ENCODE measurements around the gene CREB1. TPM values are rescaled to one million over a fixed set of nuclear protein-coding genes. Genes with fewer than 3 reads are reported as not detected.

The CREB1 gene
- total and polyA plus RNA-seq, 9 of the 15 experiments (the other 6 are each of a cell fraction or from before 2014, with no cell fraction given) = 8.9 to 51.3 (median 19.5) TPM

DNA sequence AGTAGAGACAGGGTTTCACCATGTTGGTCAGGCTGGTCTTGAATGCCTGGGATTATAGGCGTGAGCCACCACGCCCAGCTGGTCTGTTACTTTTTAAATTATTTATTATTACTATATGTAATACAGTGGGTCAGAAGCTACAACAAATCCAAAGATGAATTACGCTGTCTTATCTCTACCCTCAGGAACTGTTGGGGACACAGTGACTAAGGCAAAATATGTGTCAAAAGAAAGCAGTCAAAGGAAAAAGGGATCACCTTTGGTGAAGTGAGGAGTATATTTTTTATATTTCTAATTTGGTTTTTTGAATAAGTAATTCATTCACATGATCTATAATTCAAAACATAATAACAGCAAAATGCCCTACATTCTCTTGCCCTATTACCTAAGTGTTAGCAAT lies 4.7 kb downstream of the CREB1 start (continued):
- TF ChIP-seq FOXM1 (IDR thresholded peaks at IDR 0.05; ENCODE audit: low read depth) (peak; percentile 29; the same call in 1 of the 2 replicates), FOXM1 (CRISPR knock-in tag; IDR thresholded peaks at IDR 0.05; ENCODE audit: low read depth) (no peak), HLTF (IDR thresholded peaks at IDR 0.05) (no peak), RBM34 (IDR thresholded peaks at IDR 0.05; ENCODE audit: borderline replicate concordance, insufficient read depth, low read length) (no peak), DPF2 (IDR thresholded peaks at IDR 0.05) (peak; percentile 51; the same call in 1 of the 2 replicates), ZNF274 (IDR thresholded peaks at IDR 0.05; ENCODE audit: borderline replicate concordance, low read depth, low read length) (no peak), ZBTB33 (CRISPR knock-in tag; IDR thresholded peaks at IDR 0.05) (no peak), HDAC8 (tag; IDR thresholded peaks at IDR 0.05) (no peak), DDX20 (tag; IDR thresholded peaks at IDR 0.05; ENCODE audit: low read depth) (no peak), CREB3 (tag; conservative IDR thresholded peaks at IDR 0.05; ENCODE audit: low read depth) (no peak), RFX5 (IDR thresholded peaks at IDR 0.05; ENCODE audit: low read depth, low read length) (no peak), TGIF2 (CRISPR knock-in tag; IDR thresholded peaks at IDR 0.05) (no peak), CREM (IDR thresholded peaks at IDR 0.05; ENCODE audit: low read depth) (no peak), NFIC (IDR thresholded peaks at IDR 0.05) (no peak), NFE2 (IDR thresholded peaks at IDR 0.05; ENCODE audit: low read depth) (peak; percentile 88), HDAC6 (IDR thresholded peaks at IDR 0.05; ENCODE audit: low read depth, low read length) (no peak), ZNF41 (CRISPR knock-in tag; conservative IDR thresholded peaks at IDR 0.05) (no peak)
- TF ChIP-seq, protein P1, sequence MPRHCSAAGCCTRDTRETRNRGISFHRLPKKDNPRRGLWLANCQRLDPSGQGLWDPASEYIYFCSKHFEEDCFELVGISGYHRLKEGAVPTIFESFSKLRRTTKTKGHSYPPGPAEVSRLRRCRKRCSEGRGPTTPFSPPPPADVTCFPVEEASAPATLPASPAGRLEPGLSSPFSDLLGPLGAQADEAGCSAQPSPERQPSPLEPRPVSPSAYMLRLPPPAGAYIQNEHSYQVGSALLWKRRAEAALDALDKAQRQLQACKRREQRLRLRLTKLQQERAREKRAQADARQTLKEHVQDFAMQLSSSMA (CRISPR knock-in tag; IDR thresholded peaks at IDR 0.05) = no peak
- TF ChIP-seq, protein P2, sequence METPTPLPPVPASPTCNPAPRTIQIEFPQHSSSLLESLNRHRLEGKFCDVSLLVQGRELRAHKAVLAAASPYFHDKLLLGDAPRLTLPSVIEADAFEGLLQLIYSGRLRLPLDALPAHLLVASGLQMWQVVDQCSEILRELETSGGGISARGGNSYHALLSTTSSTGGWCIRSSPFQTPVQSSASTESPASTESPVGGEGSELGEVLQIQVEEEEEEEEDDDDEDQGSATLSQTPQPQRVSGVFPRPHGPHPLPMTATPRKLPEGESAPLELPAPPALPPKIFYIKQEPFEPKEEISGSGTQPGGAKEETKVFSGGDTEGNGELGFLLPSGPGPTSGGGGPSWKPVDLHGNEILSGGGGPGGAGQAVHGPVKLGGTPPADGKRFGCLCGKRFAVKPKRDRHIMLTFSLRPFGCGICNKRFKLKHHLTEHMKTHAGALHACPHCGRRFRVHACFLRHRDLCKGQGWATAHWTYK (CRISPR knock-in tag; IDR thresholded peaks at IDR 0.05) = no peak
- TF ChIP-seq, protein P3, sequence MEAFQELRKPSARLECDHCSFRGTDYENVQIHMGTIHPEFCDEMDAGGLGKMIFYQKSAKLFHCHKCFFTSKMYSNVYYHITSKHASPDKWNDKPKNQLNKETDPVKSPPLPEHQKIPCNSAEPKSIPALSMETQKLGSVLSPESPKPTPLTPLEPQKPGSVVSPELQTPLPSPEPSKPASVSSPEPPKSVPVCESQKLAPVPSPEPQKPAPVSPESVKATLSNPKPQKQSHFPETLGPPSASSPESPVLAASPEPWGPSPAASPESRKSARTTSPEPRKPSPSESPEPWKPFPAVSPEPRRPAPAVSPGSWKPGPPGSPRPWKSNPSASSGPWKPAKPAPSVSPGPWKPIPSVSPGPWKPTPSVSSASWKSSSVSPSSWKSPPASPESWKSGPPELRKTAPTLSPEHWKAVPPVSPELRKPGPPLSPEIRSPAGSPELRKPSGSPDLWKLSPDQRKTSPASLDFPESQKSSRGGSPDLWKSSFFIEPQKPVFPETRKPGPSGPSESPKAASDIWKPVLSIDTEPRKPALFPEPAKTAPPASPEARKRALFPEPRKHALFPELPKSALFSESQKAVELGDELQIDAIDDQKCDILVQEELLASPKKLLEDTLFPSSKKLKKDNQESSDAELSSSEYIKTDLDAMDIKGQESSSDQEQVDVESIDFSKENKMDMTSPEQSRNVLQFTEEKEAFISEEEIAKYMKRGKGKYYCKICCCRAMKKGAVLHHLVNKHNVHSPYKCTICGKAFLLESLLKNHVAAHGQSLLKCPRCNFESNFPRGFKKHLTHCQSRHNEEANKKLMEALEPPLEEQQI (IDR thresholded peaks at IDR 0.05) = no peak
- TF ChIP-seq, protein P4, sequence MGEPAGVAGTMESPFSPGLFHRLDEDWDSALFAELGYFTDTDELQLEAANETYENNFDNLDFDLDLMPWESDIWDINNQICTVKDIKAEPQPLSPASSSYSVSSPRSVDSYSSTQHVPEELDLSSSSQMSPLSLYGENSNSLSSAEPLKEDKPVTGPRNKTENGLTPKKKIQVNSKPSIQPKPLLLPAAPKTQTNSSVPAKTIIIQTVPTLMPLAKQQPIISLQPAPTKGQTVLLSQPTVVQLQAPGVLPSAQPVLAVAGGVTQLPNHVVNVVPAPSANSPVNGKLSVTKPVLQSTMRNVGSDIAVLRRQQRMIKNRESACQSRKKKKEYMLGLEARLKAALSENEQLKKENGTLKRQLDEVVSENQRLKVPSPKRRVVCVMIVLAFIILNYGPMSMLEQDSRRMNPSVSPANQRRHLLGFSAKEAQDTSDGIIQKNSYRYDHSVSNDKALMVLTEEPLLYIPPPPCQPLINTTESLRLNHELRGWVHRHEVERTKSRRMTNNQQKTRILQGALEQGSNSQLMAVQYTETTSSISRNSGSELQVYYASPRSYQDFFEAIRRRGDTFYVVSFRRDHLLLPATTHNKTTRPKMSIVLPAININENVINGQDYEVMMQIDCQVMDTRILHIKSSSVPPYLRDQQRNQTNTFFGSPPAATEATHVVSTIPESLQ (CRISPR knock-in tag; IDR thresholded peaks at IDR 0.05) = no peak

Data from K562 (cell line).